Heart right ventricle (tissue), 16 donors: ENCODE data around the gene TRIP13. TPM values are rescaled to one million over a fixed set of nuclear protein-coding genes. Genes with fewer than 3 reads are reported as not detected.
A peak's percentile ranks its signal among the peaks of the same experiment; 100 is the strongest.

ENCODE experiments used
- ATAC-seq, 8 donors: fragments of 200-7000 bp; cut with Tn5 transposase; one replicate each; pipeline ENCODE4 v1.9.1; 2020; ENCODE audit warnings: mild to moderate bottlenecking in 8 of 8, moderate library complexity in 8 of 8, moderate number of reproducible peaks in 1 of 8
- DNase-seq, 2 donors: peaks; one replicate each; pipeline ENCODE4 v3.0.0-alpha.2; 2020
- H3K27ac ChIP-seq, 10 donors: fragments of 200-600 bp; sonication (generic) in 2 of 10; one replicate each; pipeline versions ENCODE4 v1.5.0 to v1.8.0; 2020 to 2022; ENCODE audit warnings: mild to moderate bottlenecking in 3 of 10
- H3K27me3 ChIP-seq, 7 donors: fragments of 200-600 bp; one replicate each; pipeline ENCODE4 v1.8.0; 2021 to 2022; ENCODE audit warnings: mild to moderate bottlenecking in 2 of 7
- H3K36me3 ChIP-seq, 9 donors: fragments of 200-600 bp; sonication (generic) in 1 of 9; one replicate each; pipeline versions ENCODE4 v1.5.0 to v1.8.0; 2020 to 2022; ENCODE audit warnings: mild to moderate bottlenecking in 2 of 9
- H3K4me1 ChIP-seq, 9 donors: fragments of 200-600 bp; sonication (generic) in 1 of 9; one replicate each; pipeline versions ENCODE4 v1.5.0 to v1.8.0; 2020 to 2022; ENCODE audit warnings: mild to moderate bottlenecking in 4 of 9
- H3K4me3 ChIP-seq, 10 donors: fragments of 200-600 bp; sonication (generic) in 2 of 10; one replicate each; pipeline versions ENCODE4 v1.5.0 to v1.8.0; 2020 to 2022; ENCODE audit warnings: mild to moderate bottlenecking in 7 of 10, moderate library complexity in 2 of 10
- H3K9me3 ChIP-seq, 11 donors: fragments of 200-600 bp in 10 of 11; sonication (generic) in 2 of 11; one replicate each; pipeline versions ENCODE4 v1.5.0 to v1.8.0; 2013 to 2022; ENCODE audit warnings: mild to moderate bottlenecking in 2 of 11, control low read depth in 1 of 11, moderate library complexity in 1 of 11
- WGBS, 2 donors: extraction: QIAGEN DNeasy Blood & Tissue Kit; methylation state at CpG; one replicate each; pipeline ENCODE4 v1.1.7; 2013; ENCODE audit warnings: inconsistent platforms in 1 of 2; 5-methylcytosine and 5-hydroxymethylcytosine counted together
- intact Hi-C, 10 donors: fragments of 100-400 bp; cut with DNase I; formaldehyde crosslinking; loops; one replicate each; pipeline versions ENCODE4 v1.11.1 to v1.14.2; 2022
- polyA plus RNA-seq, 2 donors: library from polyadenylated mRNA; stranded (reverse); fragments of 200-250 nt; gene quantifications; one replicate each; pipeline ENCODE4 v1.2.3, GENCODE V29; 2013
- total RNA-seq, 10 donors: library from RNA; stranded (reverse); fragmentation: NEBNext Ultra II Directional in 3 of 10; extraction: Animal tissue kit (Norgen Biotek cat#: 25700) in 3 of 10; gene quantifications; one replicate each; pipeline versions ENCODE4 v1.2.1 to v1.2.4, GENCODE V29; 2021 to 2023
- TF ChIP-seq, protein P1 (sequence below), 9 donors: fragments of 200-600 bp; sonication (generic) in 2 of 9; IDR thresholded peaks; one replicate each; pipeline versions ENCODE4 v1.5.0 to v1.8.0; 2021 to 2022; ENCODE audit warnings: antibody characterized with exemption in 9 of 9, mild to moderate bottlenecking in 5 of 9, moderate library complexity in 1 of 9
- donor health status: Arrhythmogenic right ventricular cardiomyopathy.
- donor health status: ischemic (EF 13 %, LVEDD 7.1; RV severe dilation, severe dysfunction).
- donor health status: healthy with polysubstance abuse.
- donor health status: DM: no; HTN: yes; CAD: no.
- donor health status: DM: no; HTN: no; CAD: no.
- donor health status: ischemic (EF 25% LVEDD 6.9; RV normal size, moderate dysfunction).
- donor health status: ischemic (EF 25% LVEDD 5.7; RV mildly dilated, moderate dysfunction).
- donor health status: healthy.
- donor health status: DM: yes; HTN: yes; CAD: no.
- donor health status: Ischemic cardiomyopathy.
- donor health status: ischemic (EF 35%, LVEDD 5.7; RV mildly dilated, moderate dysfunction).
- donor health status: nonischemic (EF 11% LVEDD 7.7; RV severe dilation, severe dysfunction).
- donor health status: DM: yes; HTN: yes; CAD: no.
- donor health status: PGD.
- donor health status: ischemic (EF 29% LVEDD 5.4; RV normal size, mild dysfunction).
- donor health status: nonischemic (EF 23%, LVEDD 6.1; RV moderate dilation, normal function).

TRIP13 gene
- total and polyA plus RNA-seq, 12 donors: 0.22 to 2.8 (median 0.86) TPM; not detected in 1

GRCh38 chr5:854217-854616 lies 38.5 kb upstream of the TRIP13 start:
- DNase-seq: peak in 1 of 2 donors; percentile 2
- peaks cover 0 to 6% (median 0%) of the 10 kb centered on the region in 9 donors for H3K4me1 ChIP-seq
- WGBS, 2 donors: 84 to 85% methylated on average over 13 of the region's 13 CpGs

GRCh38 chr5:854966-855743 lies 37.5 kb upstream of the TRIP13 start:
- WGBS, 2 donors: 89 to 90% methylated on average over 32 of the region's 32 CpGs
- ATAC-seq (no peak), DNase-seq (peak in 1 of 2 donors; percentile 11)
- no peaks in the 10 kb centered on the region for H3K36me3 ChIP-seq
- H3K4me1 ChIP-seq: no peaks in the 10 kb centered on the region
- TF ChIP-seq, protein P1, sequence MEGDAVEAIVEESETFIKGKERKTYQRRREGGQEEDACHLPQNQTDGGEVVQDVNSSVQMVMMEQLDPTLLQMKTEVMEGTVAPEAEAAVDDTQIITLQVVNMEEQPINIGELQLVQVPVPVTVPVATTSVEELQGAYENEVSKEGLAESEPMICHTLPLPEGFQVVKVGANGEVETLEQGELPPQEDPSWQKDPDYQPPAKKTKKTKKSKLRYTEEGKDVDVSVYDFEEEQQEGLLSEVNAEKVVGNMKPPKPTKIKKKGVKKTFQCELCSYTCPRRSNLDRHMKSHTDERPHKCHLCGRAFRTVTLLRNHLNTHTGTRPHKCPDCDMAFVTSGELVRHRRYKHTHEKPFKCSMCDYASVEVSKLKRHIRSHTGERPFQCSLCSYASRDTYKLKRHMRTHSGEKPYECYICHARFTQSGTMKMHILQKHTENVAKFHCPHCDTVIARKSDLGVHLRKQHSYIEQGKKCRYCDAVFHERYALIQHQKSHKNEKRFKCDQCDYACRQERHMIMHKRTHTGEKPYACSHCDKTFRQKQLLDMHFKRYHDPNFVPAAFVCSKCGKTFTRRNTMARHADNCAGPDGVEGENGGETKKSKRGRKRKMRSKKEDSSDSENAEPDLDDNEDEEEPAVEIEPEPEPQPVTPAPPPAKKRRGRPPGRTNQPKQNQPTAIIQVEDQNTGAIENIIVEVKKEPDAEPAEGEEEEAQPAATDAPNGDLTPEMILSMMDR (IDR thresholded peaks at IDR 0.05): no peak
- intact Hi-C loops: no loop called here
- H3K9me3 ChIP-seq: no peaks in the 10 kb centered on the region
- peaks cover 0 to 11% (median 7%) of the 10 kb centered on the region in 7 donors for H3K27me3 ChIP-seq
- H3K4me3 ChIP-seq: no peak overlapping the region
- no peak overlapping the region for H3K27ac ChIP-seq

More at GRCh38 chr5:854217-854616, 38.5 kb upstream of the TRIP13 start:
- TF ChIP-seq, protein P1 (IDR thresholded peaks at IDR 0.05): no peak
- Histone ChIP-seq H3K9me3 (no peaks in the 10 kb centered on the region), H3K36me3 (no peaks in the 10 kb centered on the region), H3K27ac (no peak overlapping the region), H3K4me3 (no peak overlapping the region), H3K27me3 (peaks cover 0 to 18% (median 11%) of the 10 kb centered on the region in 7 donors)
- no peak for ATAC-seq
- intact Hi-C loops: no loop called here

- Histone ChIP-seq H3K9me3 (no peaks in the 10 kb centered on the region), H3K27ac (no peak overlapping the region), H3K4me1 (no peaks in the 10 kb centered on the region), H3K4me3 (no peak overlapping the region), H3K36me3 (no peaks in the 10 kb centered on the region), H3K27me3 (peaks cover 0 to 5% (median 0%) of the 10 kb centered on the region in 7 donors)
- intact Hi-C loops: no loop called here
- 76 to 78% methylated on average over 21 of the region's 21 CpGs for WGBS, 2 donors
- DNase-seq (peak in 1 of 2 donors; percentile 10), ATAC-seq (no peak)
- TF ChIP-seq, protein P1 (IDR thresholded peaks at IDR 0.05): no peak
These were observed 36.7 kb upstream of the TRIP13 start for GRCh38 chr5:855771-856530.

GRCh38 chr5:856531-857425 lies 35.9 kb upstream of the TRIP13 start:
- H3K4me3 ChIP-seq: no peak overlapping the region
- H3K4me1 ChIP-seq: no peaks in the 10 kb centered on the region
- WGBS, 2 donors: 91 to 92% methylated on average over 16 of the region's 16 CpGs
- no peak overlapping the region for H3K27ac ChIP-seq
- H3K27me3 ChIP-seq: peaks cover 0 to 3% (median 0%) of the 10 kb centered on the region in 7 donors
- H3K9me3 ChIP-seq: no peaks in the 10 kb centered on the region
- no peak for ATAC-seq
- peak in 1 of 2 donors; percentile 3 for DNase-seq
- TF ChIP-seq, protein P1 (IDR thresholded peaks at IDR 0.05): no peak
- peaks cover 0 to 3% (median 0%) of the 10 kb centered on the region in 9 donors for H3K36me3 ChIP-seq
- intact Hi-C loops: no loop called here
